HepG2 (cell line): ENCODE data around the gene CFAP90. TPM values are rescaled to one million over a fixed set of nuclear protein-coding genes. Genes with fewer than 3 reads are reported as not detected.
A peak's percentile ranks its signal among the peaks of the same experiment; 100 is the strongest.

Experiments used
- BATF2 ChIP-seq: sonication (generic); formaldehyde crosslinking; IDR thresholded peaks from 2 replicates; pipeline ENCODE4 v1.8.0; 2022; ENCODE audit warnings: mild to moderate bottlenecking, missing genetic modification reagents, moderate library complexity
- CENPX ChIP-seq: sonication (generic); formaldehyde crosslinking; IDR thresholded peaks from 2 replicates; pipeline ENCODE4 v1.9.0; 2021; ENCODE audit warnings: mild to moderate bottlenecking, missing genetic modification reagents, moderate library complexity
- CERS6 ChIP-seq: sonication (generic); formaldehyde crosslinking; IDR thresholded peaks from 2 replicates; pipeline ENCODE4 v1.5.0; 2020; ENCODE audit warnings: missing genetic modification reagents
- GATAD1 ChIP-seq: IDR thresholded peaks from 2 replicates; pipeline ENCODE4 v1.6.1; 2016; ENCODE audit warnings: missing genetic modification reagents, missing compliant biosample characterization
- GMEB2 ChIP-seq: IDR thresholded peaks from 2 replicates; pipeline ENCODE4 v1.6.1; 2016; ENCODE audit warnings: missing biosample characterization, missing genetic modification reagents, low read depth
- IKZF4 ChIP-seq: sonication (generic); formaldehyde crosslinking; IDR thresholded peaks from 2 replicates; pipeline ENCODE4 v1.5.1; 2020; ENCODE audit warnings: borderline replicate concordance, mild to moderate bottlenecking, low read depth, missing genetic modification reagents; ENCODE audit errors: not compliant biosample characterization
- ISX ChIP-seq: sonication (generic); formaldehyde crosslinking; conservative IDR thresholded peaks from 2 replicates; pipeline ENCODE4 v1.5.0; 2020; ENCODE audit warnings: missing genetic modification reagents
- MAX ChIP-seq: IDR thresholded peaks from 2 replicates; pipeline ENCODE4 v1.6.1; 2012; ENCODE audit warnings: inconsistent platforms
- PPARG ChIP-seq: conservative IDR thresholded peaks from 2 replicates; pipeline ENCODE4 v1.6.1; 2016; ENCODE audit warnings: missing biosample characterization, missing genetic modification reagents
- SNAPC2 ChIP-seq: sonication (generic); formaldehyde crosslinking; IDR thresholded peaks from 2 replicates; pipeline ENCODE4 v1.8.1; 2022; ENCODE audit warnings: mild to moderate bottlenecking, missing genetic modification reagents
- SNRNP70 ChIP-seq: fragments of 200-400 bp; formaldehyde crosslinking; IDR thresholded peaks from 2 replicates; pipeline ENCODE4 v1.6.1; 2017; ENCODE audit warnings: mild to moderate bottlenecking, low read depth, low read length, moderate library complexity
- SRSF1 ChIP-seq: fragments of 200-400 bp; formaldehyde crosslinking; optimal IDR thresholded peaks from 2 replicates; pipeline ENCODE3; 2017; ENCODE audit warnings: mild to moderate bottlenecking, low read depth, low read length, moderate library complexity
- STAT5B ChIP-seq: sonication (generic); formaldehyde crosslinking; IDR thresholded peaks from 2 replicates; pipeline ENCODE4 v1.4.0; 2020; ENCODE audit warnings: missing genetic modification reagents
- YEATS4 ChIP-seq: sonication (generic); formaldehyde crosslinking; IDR thresholded peaks from 2 replicates; pipeline ENCODE4 v1.4.0; 2020; ENCODE audit warnings: missing genetic modification reagents, borderline replicate concordance
- ZBTB39 ChIP-seq: sonication (generic); formaldehyde crosslinking; IDR thresholded peaks from 2 replicates; pipeline ENCODE4 v1.5.0; 2020; ENCODE audit warnings: missing genetic modification reagents
- ZBTB44 ChIP-seq: sonication (generic); formaldehyde crosslinking; IDR thresholded peaks from 2 replicates; pipeline ENCODE4 v1.4.0; 2020; ENCODE audit warnings: missing genetic modification reagents
- ZKSCAN1 ChIP-seq: fragments of 150-350 bp; IDR thresholded peaks from 2 replicates; pipeline ENCODE4 v1.6.1; 2014; ENCODE audit warnings: low read length
- ZMYM3 ChIP-seq: sonication (generic); formaldehyde crosslinking; IDR thresholded peaks from 2 replicates; pipeline ENCODE4 v1.5.1; 2020; ENCODE audit warnings: mild to moderate bottlenecking, missing genetic modification reagents
- ZNF230 ChIP-seq: sonication (generic); formaldehyde crosslinking; IDR thresholded peaks from 2 replicates; pipeline ENCODE4 v1.4.0; 2020; ENCODE audit warnings: mild to moderate bottlenecking, missing genetic modification reagents
- ZNF24 ChIP-seq: fragments of 450-650 bp; IDR thresholded peaks from 2 replicates; pipeline ENCODE4 v1.6.1; 2017; ENCODE audit warnings: antibody characterized with exemption, mild to moderate bottlenecking
- ZNF3 ChIP-seq: IDR thresholded peaks from 2 replicates; pipeline ENCODE4 v1.7.0; 2017; ENCODE audit warnings: inconsistent platforms
- ZNF558 ChIP-seq: sonication (generic); formaldehyde crosslinking; IDR thresholded peaks from 2 replicates; pipeline ENCODE4 v1.9.0; 2022; ENCODE audit warnings: mild to moderate bottlenecking, missing genetic modification reagents, borderline replicate concordance
- ZNF816 ChIP-seq: sonication (generic); formaldehyde crosslinking; IDR thresholded peaks from 2 replicates; pipeline ENCODE4 v1.8.0; 2022; ENCODE audit warnings: missing genetic modification reagents, mild to moderate bottlenecking, borderline replicate concordance
- ZNF883 ChIP-seq: sonication (generic); formaldehyde crosslinking; IDR thresholded peaks from 2 replicates; pipeline ENCODE4 v1.5.1; 2020; ENCODE audit warnings: mild to moderate bottlenecking, missing genetic modification reagents; ENCODE audit errors: not compliant biosample characterization
- polyA plus RNA-seq, 8 experiments: library from polyadenylated mRNA; depleted of rRNA in 3 of 8; stranded (reverse) in 7 of 8; unstranded in 1 of 8; fragments of >200 nt; fragmentation: Illumina TruSeq in 4 of 8; extraction: Trizol in 4 of 8; gene quantifications; 2 replicates each; pipeline versions ENCODE4 v1.2.1 to v1.2.3, GENCODE V29; 2011 to 2016; ENCODE audit warnings: low read depth in 4 of 8, missing spikeins in 1 of 8, mixed read lengths in 1 of 8; ENCODE audit not compliant: insufficient read depth in 1 of 8
- total RNA-seq, 5 experiments: library from RNA; depleted of rRNA; stranded (reverse); fragments of >200 nt; fragmentation: Illumina TruSeq; extraction: Trizol; gene quantifications; 2 replicates each; pipeline ENCODE4 v1.2.3, GENCODE V29; 2016; ENCODE audit warnings: low read depth in 1 of 5

Gene CFAP90
- total and polyA plus RNA-seq, 2 of the 13 experiments (the other 11 are each of a cell fraction or from before 2014, with no cell fraction given), result 0.11 TPM; not detected in 1

GRCh38 chr5:7868773-7869473, 18.0 kb upstream of the CFAP90 start, which contains the start of the genes FASTKD3 and MTRR (continued):
- TF ChIP-seq ZMYM3 (CRISPR knock-in tag), result no peak
- TF ChIP-seq ZNF3, result no peak
- peak; percentile 75 for TF ChIP-seq SRSF1
- no peak for TF ChIP-seq STAT5B
- no peak for TF ChIP-seq CERS6 (CRISPR knock-in tag)
- TF ChIP-seq GATAD1, result peak; percentile 87
- peak; percentile 75 for TF ChIP-seq MAX
- peak; percentile 70 for TF ChIP-seq IKZF4 (CRISPR knock-in tag)
- TF ChIP-seq ZBTB44, result no peak
- peak; percentile 89 for TF ChIP-seq GMEB2 (CRISPR knock-in tag)
- no peak for TF ChIP-seq CENPX (CRISPR knock-in tag)
- TF ChIP-seq SNRNP70, result no peak
- peak; percentile 36 for TF ChIP-seq ISX (CRISPR knock-in tag)
- TF ChIP-seq ZNF816 (CRISPR knock-in tag), result no peak
- TF ChIP-seq SNAPC2, result 0 out of 2 replicates have a peak, but pooled peaks have one; percentile 32
- no peak for TF ChIP-seq ZKSCAN1
- peak; percentile 84; the same call in 1 of the 2 replicates for TF ChIP-seq ZBTB39
- TF ChIP-seq ZNF24, result no peak
- no peak; the same call in 1 of the 2 replicates for TF ChIP-seq ZNF558
- TF ChIP-seq ZNF230, result no peak
- TF ChIP-seq PPARG (CRISPR knock-in tag), result no peak
- TF ChIP-seq BATF2 (CRISPR knock-in tag), result no peak
- peak; percentile 82 for TF ChIP-seq ZNF883 (CRISPR knock-in tag)
- no peak; the same call in 1 of the 2 replicates for TF ChIP-seq YEATS4 (CRISPR knock-in tag)
